Tibial artery (tissue), 4 donors: Measurements from ENCODE around the gene RCAN2.

ENCODE experiments used
- DNase-seq, 2 donors: peaks; one replicate each; pipeline ENCODE4 v3.0.0-alpha.2; 2019
- H3K27ac ChIP-seq, 2 donors: fragments of 200-600 bp; sonication (generic) in 1 of 2; 1 replicate in 1 of 2; 2 replicates in 1 of 2; pipeline ENCODE4 v1.5.1; 2018 to 2019; ENCODE audit warnings: mild to moderate bottlenecking in 1 of 2
- H3K27me3 ChIP-seq, 2 donors: fragments of 200-600 bp; sonication (generic) in 1 of 2; one replicate each; pipeline versions ENCODE4 v1.5.1 to v1.6.0; 2016 to 2019
- H3K36me3 ChIP-seq, 3 donors: fragments of 200-600 bp; sonication (generic) in 2 of 3; one replicate each; pipeline ENCODE4 v1.5.1; 2016 to 2019; ENCODE audit warnings: mild to moderate bottlenecking in 2 of 3
- H3K4me1 ChIP-seq, 4 donors: fragments of 200-600 bp; sonication (generic) in 2 of 4; 1 replicate in 3 of 4; 2 replicates in 1 of 4; pipeline ENCODE4 v1.5.1; 2016 to 2019
- H3K4me3 ChIP-seq, 2 donors: fragments of 200-600 bp; sonication (generic) in 1 of 2; 1 replicate in 1 of 2; 2 replicates in 1 of 2; pipeline ENCODE4 v1.5.1; 2018 to 2019; ENCODE audit warnings: mild to moderate bottlenecking in 2 of 2
- H3K9me3 ChIP-seq, 3 donors: fragments of 200-600 bp; sonication (generic) in 1 of 3; one replicate each; pipeline ENCODE4 v1.5.1; 2016 to 2019
- CTCF ChIP-seq, 2 experiments: fragments of 200-600 bp in 1 of 2; fragments of 450-650 bp in 1 of 2; IDR thresholded peaks; one replicate each; pipeline ENCODE4 v1.5.1; 2017 to 2019; ENCODE audit warnings: antibody characterized with exemption in 2 of 2, mild to moderate bottlenecking in 1 of 2, moderate library complexity in 1 of 2
- intact Hi-C: fragments of 100-400 bp; cut with DNase I; formaldehyde crosslinking; loops from one replicate; pipeline ENCODE4 v1.15.0; 2023; ENCODE audit warnings: low total_unique reads

The RCAN2 gene

GRCh38 chr6:46296586-46296985 lies 194.7 kb downstream of the RCAN2 start:
- Histone ChIP-seq H3K4me3 (no peak overlapping the region), H3K27me3 (no peaks in the 10 kb centered on the region), H3K27ac (no peak overlapping the region), H3K4me1 (peaks cover 0 to 54% (median 7%) of the 10 kb centered on the region in 4 donors), H3K36me3 (no peaks in the 10 kb centered on the region), H3K9me3 (no peaks in the 10 kb centered on the region)
- TF ChIP-seq CTCF (IDR thresholded peaks at IDR 0.05) = no peak
- DNase-seq = no peak
- intact Hi-C loops = no loop called here

- intact Hi-C loops = no loop called here
- no peak for TF ChIP-seq CTCF (IDR thresholded peaks at IDR 0.05)
- H3K27ac ChIP-seq = no peak overlapping the region
- no peaks in the 10 kb centered on the region for H3K9me3 ChIP-seq
- peaks cover 0 to 83% (median 10%) of the 10 kb centered on the region in 4 donors for H3K4me1 ChIP-seq
- H3K4me3 ChIP-seq = no peak overlapping the region
- no peaks in the 10 kb centered on the region for H3K36me3 ChIP-seq
- H3K27me3 ChIP-seq = no peaks in the 10 kb centered on the region
- DNase-seq = no peak
These were observed 197.5 kb downstream of the RCAN2 start for GRCh38 chr6:46293641-46294316.

GRCh38 chr6:46291880-46292279 lies 199.4 kb downstream of the RCAN2 start:
- peaks cover 0 to 76% (median 6%) of the 10 kb centered on the region in 4 donors for H3K4me1 ChIP-seq
- DNase-seq = no peak
- no peaks in the 10 kb centered on the region for H3K36me3 ChIP-seq
- H3K27ac ChIP-seq = no peak overlapping the region
- no peak for TF ChIP-seq CTCF (IDR thresholded peaks at IDR 0.05)
- H3K4me3 ChIP-seq = no peak overlapping the region
- H3K9me3 ChIP-seq = no peaks in the 10 kb centered on the region
- H3K27me3 ChIP-seq = no peaks in the 10 kb centered on the region
- intact Hi-C loops = no loop called here

DNA sequence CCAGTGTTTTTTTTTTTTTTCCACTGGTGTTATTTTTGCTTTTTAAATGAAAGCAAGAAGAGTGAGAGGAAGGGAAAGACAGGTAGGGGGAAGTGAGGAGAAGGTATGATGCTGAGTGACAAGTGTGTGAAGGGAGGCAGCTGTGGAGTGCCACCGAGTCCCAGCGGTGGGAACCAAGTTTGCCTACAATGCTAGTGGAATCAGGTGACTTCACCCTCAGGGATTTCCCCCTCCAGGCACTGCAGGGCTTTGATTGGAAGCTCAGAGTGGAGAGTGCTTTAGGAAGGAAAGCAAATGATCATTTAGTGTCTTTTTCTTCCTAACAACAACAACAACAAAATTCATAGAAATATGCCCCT lies 200.0 kb downstream of the RCAN2 start:
- H3K4me1 ChIP-seq = peaks cover 0 to 70% (median 4%) of the 10 kb centered on the region in 4 donors
- no peak for DNase-seq

DNA sequence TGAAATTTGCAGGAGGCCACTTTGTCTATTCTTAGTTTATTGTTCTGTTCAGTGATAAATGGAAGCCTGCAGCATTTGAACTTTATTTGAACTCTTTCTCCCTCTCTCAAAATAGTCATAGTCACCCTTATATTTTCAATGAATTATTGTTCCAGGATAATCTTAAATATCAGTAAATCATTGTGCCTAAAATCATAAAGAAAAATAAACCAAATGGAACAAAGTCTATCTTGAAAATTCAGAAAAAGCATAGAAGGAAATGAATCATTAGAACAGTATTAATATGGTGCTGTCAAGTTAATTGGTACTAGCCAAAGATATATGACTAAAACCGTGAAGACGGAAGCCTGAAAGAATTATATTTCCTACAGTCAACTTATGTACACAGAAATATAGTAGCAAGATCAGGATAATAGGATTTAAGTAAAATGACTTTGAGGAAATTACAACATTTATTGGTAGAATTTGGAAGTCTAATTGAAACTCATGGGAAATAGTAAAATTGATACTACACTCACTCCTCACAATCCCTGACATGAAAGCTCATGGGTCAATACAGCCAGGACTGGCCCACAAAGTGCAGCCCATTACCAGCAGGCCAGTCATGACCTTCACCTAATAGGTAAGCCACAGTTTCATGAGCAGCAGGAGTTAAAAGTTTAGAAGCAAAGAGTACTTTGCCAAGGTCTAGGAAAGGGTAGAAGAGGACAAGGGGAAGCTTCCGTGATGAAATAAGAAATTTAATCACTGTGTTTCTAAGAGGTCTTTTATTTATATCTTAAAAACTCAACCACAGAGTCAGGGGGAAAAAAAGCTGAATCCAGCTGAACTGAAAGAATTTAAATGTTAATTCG lies 200.6 kb downstream of the RCAN2 start:
- Histone ChIP-seq H3K36me3 (no peaks in the 10 kb centered on the region), H3K27ac (no peak overlapping the region), H3K9me3 (no peaks in the 10 kb centered on the region), H3K4me1 (peaks cover 0 to 68% (median 4%) of the 10 kb centered on the region in 4 donors), H3K4me3 (no peak overlapping the region), H3K27me3 (no peaks in the 10 kb centered on the region)
- DNase-seq = no peak
- intact Hi-C loops = no loop called here
- TF ChIP-seq CTCF (IDR thresholded peaks at IDR 0.05) = no peak

More for the DNA sequence above, 200.0 kb downstream of the RCAN2 start:
- Histone ChIP-seq H3K4me3 (no peak overlapping the region), H3K27me3 (no peaks in the 10 kb centered on the region), H3K9me3 (no peaks in the 10 kb centered on the region), H3K27ac (no peak overlapping the region), H3K36me3 (no peaks in the 10 kb centered on the region)
- no peak for TF ChIP-seq CTCF (IDR thresholded peaks at IDR 0.05)
- intact Hi-C loops = no loop called here
